Skeletal muscle satellite cell (primary cell): Measurements from ENCODE around the gene ANKRD31. TPM values are rescaled to one million over a fixed set of nuclear protein-coding genes. Genes with fewer than 3 reads are reported as not detected.

Source experiments
- H3K27me3 ChIP-seq: 2 replicates; pipeline ENCODE4 v1.7.0; 2013; ENCODE audit warnings: low read length; ENCODE audit not compliant: control insufficient read depth, insufficient read depth
- H3K36me3 ChIP-seq: 2 replicates; pipeline ENCODE4 v1.7.0; 2013; ENCODE audit warnings: mild to moderate bottlenecking, control low read depth, low read length; ENCODE audit not compliant: insufficient read depth
- H3K4me1 ChIP-seq: 2 replicates; pipeline ENCODE4 v1.7.0; 2013; ENCODE audit warnings: low read length; ENCODE audit not compliant: control insufficient read depth, insufficient read depth
- H3K4me2 ChIP-seq: 2 replicates; pipeline ENCODE4 v1.7.0; 2013; ENCODE audit warnings: mild to moderate bottlenecking, low read length
- H3K4me3 ChIP-seq: 2 replicates; pipeline ENCODE4 v1.7.0; 2013; ENCODE audit warnings: low read length
- H3K9ac ChIP-seq: 2 replicates; pipeline ENCODE4 v1.7.0; 2013; ENCODE audit warnings: mild to moderate bottlenecking, low read depth, low read length, moderate library complexity
- H3K9me3 ChIP-seq: replicated peaks from 2 replicates; pipeline ENCODE4 v1.7.0; 2013; ENCODE audit warnings: mild to moderate bottlenecking, control low read depth, low read length
- small RNA-seq: library from RNA; depleted of rRNA; stranded (forward); fragments of <200 nt; gene quantifications from one replicate; pipeline ENCODE3, GENCODE V24; 2012

The ANKRD31 gene

DNA sequence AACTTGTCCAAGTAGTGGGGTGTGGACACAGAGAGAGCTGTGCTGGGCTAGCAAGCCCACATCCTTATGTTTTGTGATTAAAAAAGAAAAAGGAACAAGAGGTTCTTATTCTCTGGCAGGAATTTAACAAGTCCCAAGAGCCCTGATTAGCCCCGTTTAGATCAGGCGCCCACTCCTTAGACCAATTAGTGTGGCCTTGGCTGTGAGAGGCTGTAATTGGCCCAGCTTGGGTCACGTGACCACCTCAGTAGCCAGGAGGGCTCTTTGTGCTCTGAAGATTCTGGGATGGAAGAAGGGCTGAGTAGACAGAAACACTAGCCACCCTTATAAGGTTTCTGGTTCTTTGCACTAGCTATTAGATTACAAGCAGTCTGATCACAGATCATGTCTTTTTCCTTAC, 215.5 kb downstream of the ANKRD31 start:
- no peak overlapping the region for H3K9ac ChIP-seq
- H3K4me3 ChIP-seq, result no peak overlapping the region
- peaks cover 6% of the 10 kb centered on the region for H3K27me3 ChIP-seq
- no peaks in the 10 kb centered on the region for H3K36me3 ChIP-seq
- no peaks in the 10 kb centered on the region for H3K4me1 ChIP-seq
- no peaks in the 10 kb centered on the region for H3K9me3 ChIP-seq
- H3K4me2 ChIP-seq, result no peak overlapping the region

DNA sequence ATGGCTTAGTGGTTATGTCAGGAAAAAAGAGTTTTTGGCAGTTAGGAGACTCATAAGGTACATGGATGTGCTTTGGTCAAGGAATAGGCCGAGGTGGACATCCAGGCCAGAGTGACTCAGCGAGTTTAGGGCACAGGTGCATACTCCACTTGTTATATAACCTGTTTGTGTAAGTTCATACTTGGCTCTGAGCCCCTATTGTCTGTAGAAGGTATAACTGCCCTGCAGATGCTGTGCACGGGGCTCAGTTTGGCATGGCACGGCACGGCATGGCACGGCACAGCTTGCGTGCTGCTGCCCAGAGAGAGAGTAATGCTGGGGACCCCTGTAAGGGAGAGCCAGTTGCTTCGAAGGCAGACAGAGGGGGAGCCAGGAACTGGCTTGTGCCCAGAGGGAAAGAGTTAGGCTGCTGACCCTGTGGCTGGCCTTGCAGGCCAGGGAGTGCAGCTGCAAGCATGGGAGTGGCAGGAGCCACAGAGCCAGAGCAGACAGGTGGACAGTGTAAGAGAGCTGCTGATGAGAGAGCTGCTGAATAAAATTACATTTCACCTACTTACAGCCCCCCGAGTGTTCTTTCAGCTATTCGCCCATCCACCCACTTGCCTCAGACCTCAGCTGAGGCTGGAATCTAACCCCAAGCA, 216.5 kb downstream of the ANKRD31 start:
- Histone ChIP-seq H3K9ac (no peak overlapping the region), H3K27me3 (peaks cover 6% of the 10 kb centered on the region), H3K4me3 (no peak overlapping the region), H3K36me3 (no peaks in the 10 kb centered on the region), H3K9me3 (no peaks in the 10 kb centered on the region), H3K4me1 (no peaks in the 10 kb centered on the region), H3K4me2 (no peak overlapping the region)

DNA sequence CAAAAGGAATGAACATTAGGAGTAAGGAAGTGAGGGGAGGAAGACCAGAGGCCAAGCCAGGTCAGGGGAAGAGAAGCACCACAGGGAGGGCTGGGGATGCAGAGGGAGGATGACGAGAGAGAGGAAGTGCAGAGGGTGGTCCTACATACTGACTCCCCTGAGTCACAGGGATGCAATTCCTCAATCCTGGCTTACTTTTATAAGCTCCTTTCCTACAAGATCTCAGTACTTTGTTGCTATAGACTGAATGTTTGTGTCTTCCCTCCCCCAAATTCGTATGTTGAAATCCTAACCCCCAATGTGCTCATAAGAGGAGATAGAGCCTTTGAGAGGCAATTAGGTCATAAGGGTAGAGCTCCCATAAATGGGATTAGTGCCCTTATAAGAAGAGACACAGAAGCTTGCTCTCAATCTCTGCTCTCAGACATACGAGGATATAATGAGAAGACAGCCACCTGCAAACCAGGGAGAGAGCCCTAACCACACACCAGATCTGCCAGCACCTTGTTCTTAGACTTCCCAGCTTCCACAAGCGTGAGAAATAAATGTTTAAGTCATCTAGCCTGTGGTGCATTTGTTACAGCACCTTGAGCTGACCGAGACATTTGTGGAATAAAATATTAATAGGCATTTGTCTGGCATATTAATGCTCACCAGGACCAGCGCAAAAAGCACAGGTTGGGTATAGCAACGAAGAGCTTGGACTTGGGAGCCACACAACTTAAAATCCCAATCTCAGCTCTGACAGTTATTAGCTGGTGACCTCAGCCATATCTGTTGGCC, 217.7 kb downstream of the ANKRD31 start:
- Histone ChIP-seq H3K4me3 (no peak overlapping the region), H3K9me3 (no peaks in the 10 kb centered on the region), H3K4me2 (no peak overlapping the region), H3K9ac (no peak overlapping the region), H3K36me3 (no peaks in the 10 kb centered on the region), H3K4me1 (no peaks in the 10 kb centered on the region), H3K27me3 (peaks cover 6% of the 10 kb centered on the region)

Small RNA genes within 50 kb of the gene (small RNA-seq; reads per million reads assigned to genes)
- not detected for gene SUMO2P5
